MCF 10A (cell line): ENCODE data around the gene RPL23. TPM values are rescaled to one million over a fixed set of nuclear protein-coding genes. Genes with fewer than 3 reads are reported as not detected.
"Not testable (repeated sequence)": the region's sequence is repeated elsewhere in the genome, so short reads cannot be mapped to it uniquely, and the experiment has no call there.

Experiments
- BruUV-seq: library from RNA; stranded (reverse); fragments of 400-500 nt; replicated peaks from 2 replicates; lab custom pipeline; 2021; lab: Mats Ljungman, UMichigan
- CTCF ChIA-PET: fragments of 300-600 bp; sonication (Branson Sonifier 250); formaldehyde crosslinking; extraction: SDS; loops from one replicate; lab custom pipeline; 2021; ENCODE audit warnings: antibody characterized with exemption, inconsistent platforms; lab: Yijun Ruan, JAX
- POLR2A ChIA-PET: fragments of 300-600, 350-650 bp; sonication (Branson Sonifier 250); formaldehyde crosslinking; extraction: SDS; loops from one replicate; lab custom pipeline; 2020; ENCODE audit warnings: antibody characterized with exemption, inconsistent platforms; lab: Yijun Ruan, JAX
- DNase-seq: peaks from one replicate; pipeline ENCODE4 v3.0.0-alpha.2; 2018; ENCODE audit not compliant: unreplicated experiment
- H3K27ac Mint-ChIP-seq: one replicate; pipeline ENCODE4 v1.8.0; 2022; ENCODE audit warnings: mild to moderate bottlenecking, low read depth, mixed read lengths; ENCODE audit not compliant: unreplicated experiment
- H3K27me3 Mint-ChIP-seq: one replicate; pipeline ENCODE4 v1.8.0; 2022; ENCODE audit warnings: mixed read lengths; ENCODE audit not compliant: insufficient read depth, unreplicated experiment
- H3K36me3 Mint-ChIP-seq: one replicate; pipeline ENCODE4 v1.8.0; 2022; ENCODE audit warnings: mild to moderate bottlenecking, moderate library complexity, mixed read lengths; ENCODE audit not compliant: insufficient read depth, unreplicated experiment
- H3K4me1 Mint-ChIP-seq: one replicate; pipeline ENCODE4 v1.8.0; 2022; ENCODE audit warnings: mixed read lengths; ENCODE audit not compliant: insufficient read depth, unreplicated experiment
- H3K4me3 Mint-ChIP-seq: one replicate; pipeline ENCODE4 v1.8.0; 2022; ENCODE audit warnings: mild to moderate bottlenecking, moderate library complexity, mixed read lengths; ENCODE audit not compliant: unreplicated experiment
- H3K9me3 Mint-ChIP-seq: one replicate; pipeline ENCODE4 v1.8.0; 2022; ENCODE audit warnings: mixed read lengths; ENCODE audit not compliant: unreplicated experiment
- intact Hi-C: fragments of 100-400 bp; cut with micrococcal nuclease; formaldehyde crosslinking; loops from 2 replicates; pipeline ENCODE4 v1.14.1; 2022
- total RNA-seq: library from RNA; stranded (reverse); gene quantifications from 2 replicates; pipeline ENCODE4 v1.2.3, GENCODE V29; 2022
- TF ChIP-seq, protein P1 (sequence below): fragments of 200-600 bp; IDR thresholded peaks from one replicate; pipeline ENCODE4 v1.8.0; 2022; ENCODE audit warnings: antibody characterized with exemption, mild to moderate bottlenecking; ENCODE audit not compliant: unreplicated experiment

The RPL23 gene
- total RNA-seq, 1 experiment from 2014 or later = 1,891 TPM

DNA sequence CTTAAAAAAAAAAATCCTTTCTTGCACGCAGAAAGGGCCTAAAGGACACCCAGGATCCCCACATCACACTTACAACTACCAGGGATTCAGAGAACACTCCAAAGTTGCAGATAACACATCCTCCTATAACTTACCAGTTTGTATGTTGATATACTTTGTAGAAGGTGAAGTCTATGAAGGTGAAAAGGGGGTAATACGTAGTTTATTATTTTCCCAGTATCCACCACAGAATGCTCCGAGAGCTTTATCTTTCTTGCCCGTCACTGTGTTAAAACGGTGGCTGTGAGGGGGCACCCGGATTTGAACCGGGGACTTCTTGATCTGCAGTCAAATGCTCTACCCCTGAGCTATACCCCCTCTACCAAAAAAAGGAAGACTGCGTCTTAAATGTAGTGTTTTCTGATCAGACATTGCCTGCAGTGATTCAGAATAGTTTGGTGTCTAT is 7.9 kb upstream of the RPL23 start:
- ChIA-PET CTCF (no interaction called here), POLR2A (interaction anchor here (0.9 to 1.0 kb wide), 2 partner anchors 8 to 71 kb away, joined by 3 to 4 read pairs; no protein-coding TSS in a partner anchor)
- Mint-ChIP-seq H3K27me3 (no peaks in the 10 kb centered on the region), H3K9me3 (no peaks in the 10 kb centered on the region), H3K4me3 (no peak overlapping the region), H3K36me3 (peaks cover 13% of the 10 kb centered on the region), H3K4me1 (peaks cover 7% of the 10 kb centered on the region), H3K27ac (no peak overlapping the region)
- no peak for DNase-seq
- TF ChIP-seq, protein P1, sequence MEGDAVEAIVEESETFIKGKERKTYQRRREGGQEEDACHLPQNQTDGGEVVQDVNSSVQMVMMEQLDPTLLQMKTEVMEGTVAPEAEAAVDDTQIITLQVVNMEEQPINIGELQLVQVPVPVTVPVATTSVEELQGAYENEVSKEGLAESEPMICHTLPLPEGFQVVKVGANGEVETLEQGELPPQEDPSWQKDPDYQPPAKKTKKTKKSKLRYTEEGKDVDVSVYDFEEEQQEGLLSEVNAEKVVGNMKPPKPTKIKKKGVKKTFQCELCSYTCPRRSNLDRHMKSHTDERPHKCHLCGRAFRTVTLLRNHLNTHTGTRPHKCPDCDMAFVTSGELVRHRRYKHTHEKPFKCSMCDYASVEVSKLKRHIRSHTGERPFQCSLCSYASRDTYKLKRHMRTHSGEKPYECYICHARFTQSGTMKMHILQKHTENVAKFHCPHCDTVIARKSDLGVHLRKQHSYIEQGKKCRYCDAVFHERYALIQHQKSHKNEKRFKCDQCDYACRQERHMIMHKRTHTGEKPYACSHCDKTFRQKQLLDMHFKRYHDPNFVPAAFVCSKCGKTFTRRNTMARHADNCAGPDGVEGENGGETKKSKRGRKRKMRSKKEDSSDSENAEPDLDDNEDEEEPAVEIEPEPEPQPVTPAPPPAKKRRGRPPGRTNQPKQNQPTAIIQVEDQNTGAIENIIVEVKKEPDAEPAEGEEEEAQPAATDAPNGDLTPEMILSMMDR = no peak
- intact Hi-C loops = no loop called here
- BruUV-seq = no TSS peak

DNA sequence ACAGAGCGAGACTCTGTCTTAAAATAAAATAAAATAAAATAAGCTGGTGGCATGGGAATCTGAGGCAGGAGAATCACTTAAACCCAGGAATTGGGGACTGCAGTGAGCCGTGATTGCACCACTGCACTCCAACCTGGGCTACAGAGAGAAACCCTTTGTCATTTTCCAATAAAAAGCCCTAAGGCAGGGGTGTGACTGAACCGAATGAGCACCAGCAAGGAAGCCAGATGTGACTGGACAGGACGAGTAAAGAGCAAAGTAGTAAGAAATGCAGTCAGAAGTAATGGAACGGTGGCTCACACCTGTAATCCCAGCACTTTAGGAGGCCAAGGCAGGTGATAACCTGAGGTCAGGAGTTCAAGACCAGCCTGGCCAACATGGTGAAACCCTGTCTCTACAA is 3.8 kb upstream of the RPL23 start:
- peak; percentile 45 for DNase-seq
- Mint-ChIP-seq H3K27ac (no peak overlapping the region), H3K9me3 (no peaks in the 10 kb centered on the region), H3K4me1 (no peaks in the 10 kb centered on the region), H3K27me3 (no peaks in the 10 kb centered on the region), H3K36me3 (peaks cover 15% of the 10 kb centered on the region), H3K4me3 (no peak overlapping the region)
- ChIA-PET POLR2A (interaction anchor here (0.7 kb wide), 1 partner anchor 16 kb away, joined by 4 read pairs; no protein-coding TSS in a partner anchor), CTCF (interaction anchor here (0.6 kb wide), 1 partner anchor 254 kb away, joined by 3 read pairs; no protein-coding TSS in a partner anchor)
- BruUV-seq = no TSS peak
- TF ChIP-seq, protein P1 = no peak
- intact Hi-C loops = no loop called here

- Mint-ChIP-seq H3K4me1 (peaks cover 15% of the 10 kb centered on the region), H3K36me3 (peaks cover 36% of the 10 kb centered on the region)
- H3K27me3 Mint-ChIP-seq, H3K4me3 Mint-ChIP-seq, BruUV-seq, intact Hi-C loops, H3K27ac Mint-ChIP-seq, DNase-seq, H3K9me3 Mint-ChIP-seq: not testable (repeated sequence)
- ChIA-PET POLR2A (interaction anchor here (1.8 to 11.8 kb wide), 6 partner anchors 11 to 345 kb away, joined by 8 to 246 read pairs (median 31); partner anchors contain the start of genes CWC25, LASP1, PSMB3 and RPL19), CTCF (interaction anchor here (0.6 kb wide), 1 partner anchor 30 kb away, joined by 3 read pairs; the partner anchor contains the start of gene CWC25)
Measured at GRCh38 chr17:38855101-38855714, 1.7 kb upstream of the RPL23 start.

GRCh38 chr17:38852771-38853291 is 690 bp downstream of the RPL23 start:
- POLR2A ChIA-PET = interaction anchor here (0.6 to 11.8 kb wide), 18 partner anchors 8 to 598 kb away, joined by 3 to 246 read pairs (median 4); partner anchors contain the start of genes CWC25, LASP1, MED1 and PIP4K2B
- CTCF ChIA-PET = no interaction called here
- H3K4me1 Mint-ChIP-seq = peaks cover 15% of the 10 kb centered on the region
- H3K27ac Mint-ChIP-seq = peak overlapping the region; percentile 100
- BruUV-seq = no TSS peak
- TF ChIP-seq, protein P1 = no peak
- intact Hi-C loops = loop anchor here (1.0 to 5.0 kb wide), 2 partner anchors 16 to 299 kb away; partner anchors contain the start of gene PLXDC1
- peak overlapping the region; percentile 99 for H3K4me3 Mint-ChIP-seq
- H3K9me3 Mint-ChIP-seq = no peaks in the 10 kb centered on the region
- peaks cover 60% of the 10 kb centered on the region for H3K36me3 Mint-ChIP-seq
- DNase-seq = no peak
- H3K27me3 Mint-ChIP-seq = no peaks in the 10 kb centered on the region
